HG03354 (cell line): ENCODE measurements around the gene TEDC1.

Experiments used
- ATAC-seq: cut with Tn5 transposase; IDR thresholded peaks from one replicate; pipeline ENCODE4 v1.9.1; 2021; ENCODE audit warnings: mild to moderate bottlenecking; ENCODE audit not compliant: unreplicated experiment, poor library complexity, severe bottlenecking

TEDC1 gene

GRCh38 chr14:105507247-105507646 lies 16.2 kb downstream of the TEDC1 start:
- no peak for ATAC-seq

- ATAC-seq, result no peak
Observed at GRCh38 chr14:105508069-105508468, 17.0 kb downstream of the TEDC1 start.

GRCh38 chr14:105508601-105509000 lies 17.6 kb downstream of the TEDC1 start:
- ATAC-seq, result no peak

GRCh38 chr14:105517096-105517495 lies 26.1 kb downstream of the TEDC1 start:
- ATAC-seq, result no peak

GRCh38 chr14:105519946-105520698 lies 29.1 kb downstream of the TEDC1 start:
- ATAC-seq, result no peak

GRCh38 chr14:105525326-105525725 lies 34.3 kb downstream of the TEDC1 start:
- no peak for ATAC-seq

- ATAC-seq, result no peak
Observed at GRCh38 chr14:105525861-105526775, 35.1 kb downstream of the TEDC1 start, which contains the start of gene TMEM121. TSS of gene TMEM121 (plus strand) at chr14:105526583. CDS start at chr14:105528835, 2,252 bp downstream.

- ATAC-seq, result no peak
Observed at GRCh38 chr14:105526776-105527380, 35.8 kb downstream of the TEDC1 start.

- ATAC-seq, result no peak
Observed at GRCh38 chr14:105527381-105527825, 36.4 kb downstream of the TEDC1 start.

- ATAC-seq, result peak; percentile 52
Observed at GRCh38 chr14:105527826-105528585, 37.0 kb downstream of the TEDC1 start.

GRCh38 chr14:105528586-105529318 lies 37.7 kb downstream of the TEDC1 start:
- peak; percentile 11 for ATAC-seq

- no peak for ATAC-seq
Observed at GRCh38 chr14:105529319-105529568, 38.2 kb downstream of the TEDC1 start.

- ATAC-seq, result no peak
Observed at GRCh38 chr14:105529569-105530284, 38.7 kb downstream of the TEDC1 start.

GRCh38 chr14:105530285-105531087 lies 39.4 kb downstream of the TEDC1 start:
- no peak for ATAC-seq

GRCh38 chr14:105531088-105531893 lies 40.2 kb downstream of the TEDC1 start:
- no peak for ATAC-seq

GRCh38 chr14:105531894-105532623 lies 41.0 kb downstream of the TEDC1 start:
- no peak for ATAC-seq
